GM19023 (cell line): ENCODE results near the gene PAXIP1.

ENCODE experiments used
- ATAC-seq: cut with Tn5 transposase; IDR thresholded peaks from one replicate; pipeline ENCODE4 v1.9.1; 2021; ENCODE audit warnings: mild to moderate bottlenecking, moderate library complexity; ENCODE audit not compliant: unreplicated experiment

Gene PAXIP1

DNA sequence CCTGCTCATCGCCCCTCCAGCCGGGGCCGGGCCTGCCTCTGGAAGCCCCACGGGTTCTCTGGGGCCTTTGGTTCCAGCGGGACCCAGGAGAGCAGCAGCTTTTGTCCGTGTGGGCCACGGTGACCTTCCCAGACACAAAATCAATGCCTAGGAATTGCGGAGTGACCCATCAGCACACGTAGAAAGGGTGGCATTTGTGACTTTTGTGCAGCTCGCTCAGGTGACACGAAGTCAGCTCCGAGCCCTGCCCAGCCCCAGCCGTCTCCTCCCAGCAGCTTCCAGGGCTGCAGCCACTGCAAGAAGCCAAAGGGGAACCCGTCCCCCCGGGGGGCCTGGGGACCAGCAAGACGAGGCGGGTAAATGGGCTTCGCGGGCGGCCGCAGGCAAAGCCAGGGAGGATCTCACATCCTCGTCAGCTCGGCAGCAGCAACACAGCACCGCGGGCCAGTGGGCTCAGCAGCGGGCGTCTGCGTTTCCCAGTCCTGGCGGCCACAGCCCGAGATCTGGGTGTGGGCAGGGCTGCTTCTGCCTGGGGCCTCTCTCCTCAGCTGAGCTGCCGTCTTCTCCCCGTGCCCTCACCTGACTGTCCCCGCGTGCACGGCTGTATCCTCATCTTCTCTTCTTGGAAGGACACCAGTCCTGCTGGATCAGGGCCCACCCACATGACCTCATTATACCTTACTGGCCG lies 88.5 kb downstream of the PAXIP1 start:
- no peak for ATAC-seq

DNA sequence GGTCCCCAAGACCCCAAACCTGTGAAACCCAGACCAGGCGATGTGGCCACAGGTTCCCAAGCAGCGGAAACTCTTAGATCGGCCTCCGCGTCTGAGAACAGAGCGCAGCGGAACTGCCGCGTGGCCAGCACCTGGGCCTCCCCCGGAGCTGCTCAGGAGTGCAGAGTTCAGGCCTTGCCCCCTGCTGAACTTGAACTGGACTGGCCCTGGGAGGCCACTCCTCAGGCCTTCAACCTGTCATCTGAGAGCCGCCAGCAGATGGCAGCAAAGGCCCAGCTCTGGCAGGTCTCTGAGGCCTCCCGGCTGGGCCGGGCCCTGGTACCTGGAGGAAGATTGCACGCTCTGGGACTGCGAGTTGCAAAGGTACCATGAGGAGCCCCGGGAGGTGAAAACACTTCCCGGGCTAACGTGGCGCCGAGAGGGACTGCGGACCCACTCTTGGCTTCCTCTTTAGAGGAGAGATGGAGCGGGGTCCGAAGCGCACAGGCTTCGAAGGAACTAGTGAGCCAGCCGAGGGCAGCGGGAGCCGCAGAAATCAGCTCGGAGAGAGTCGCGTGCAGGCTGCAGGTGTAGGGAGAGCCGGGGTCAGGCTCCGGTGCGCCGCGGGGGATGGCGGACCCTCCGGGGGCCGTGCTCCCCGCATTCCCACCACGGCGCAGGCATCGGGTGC lies 89.2 kb downstream of the PAXIP1 start:
- peak; percentile 98 for ATAC-seq

DNA sequence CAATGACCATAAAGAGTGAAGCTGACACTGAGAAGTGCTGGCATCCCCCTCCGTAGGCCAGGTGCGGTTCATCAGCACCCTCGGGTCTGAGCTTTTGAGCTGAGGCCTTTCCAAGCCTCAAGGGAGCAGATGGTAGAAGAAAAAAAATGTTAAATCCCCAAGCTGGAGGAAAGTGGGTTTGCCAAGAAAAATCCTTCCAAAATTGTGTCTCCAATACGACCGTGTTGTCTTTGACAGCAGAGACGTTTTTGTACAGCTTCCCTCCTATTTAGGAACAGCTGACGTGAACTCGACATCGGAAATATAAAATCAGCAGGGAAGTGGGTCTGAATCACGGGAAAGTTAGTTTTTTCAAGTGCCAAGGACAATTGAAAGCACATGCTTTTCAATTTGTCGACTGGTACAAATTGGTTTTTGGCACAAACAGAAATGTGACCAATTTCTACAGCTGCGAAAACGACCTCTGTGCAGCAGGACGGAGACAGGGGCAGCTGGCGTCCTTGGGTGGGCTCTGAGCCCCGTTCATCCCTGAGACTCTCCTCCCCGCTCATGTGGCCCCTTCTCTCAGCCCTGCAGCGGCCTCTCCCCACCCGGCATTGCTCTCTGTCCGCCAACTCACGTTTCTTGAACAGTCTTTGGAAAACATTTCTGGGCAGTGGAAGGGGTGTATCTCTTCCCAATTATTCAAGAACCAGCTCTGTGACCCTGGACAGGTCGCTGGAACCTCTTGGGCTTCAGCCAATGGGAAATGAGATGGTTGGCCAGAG lies 89.9 kb downstream of the PAXIP1 start:
- no peak for ATAC-seq

DNA sequence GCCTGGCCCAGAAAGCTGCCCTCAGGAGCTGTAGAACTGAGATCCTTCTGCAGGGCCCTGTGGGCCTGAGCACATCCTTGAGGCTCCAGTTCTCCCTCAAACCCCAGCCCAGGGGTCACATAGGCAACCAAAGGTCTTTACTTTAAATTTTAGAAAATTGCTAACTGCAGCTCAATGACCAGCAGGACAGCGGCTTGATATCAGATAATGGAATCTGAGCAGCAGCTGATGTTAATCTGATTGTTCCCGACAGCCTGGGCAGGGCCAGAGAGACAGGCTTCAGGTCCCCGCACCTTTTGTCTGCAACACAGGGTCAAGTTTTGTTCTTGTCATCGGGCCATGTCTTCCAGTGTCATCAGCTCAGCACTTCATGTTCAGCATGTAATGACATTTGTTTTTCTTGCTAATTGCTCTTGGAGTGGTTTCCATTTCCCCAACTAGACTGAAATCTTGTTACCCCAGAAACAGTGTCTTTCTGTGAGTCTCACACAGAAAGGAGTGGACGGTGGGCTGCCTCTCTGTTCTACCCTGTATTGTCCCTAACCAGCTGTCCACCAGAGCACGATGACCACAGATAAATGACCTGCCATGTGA lies 91.0 kb downstream of the PAXIP1 start:
- ATAC-seq: no peak

DNA sequence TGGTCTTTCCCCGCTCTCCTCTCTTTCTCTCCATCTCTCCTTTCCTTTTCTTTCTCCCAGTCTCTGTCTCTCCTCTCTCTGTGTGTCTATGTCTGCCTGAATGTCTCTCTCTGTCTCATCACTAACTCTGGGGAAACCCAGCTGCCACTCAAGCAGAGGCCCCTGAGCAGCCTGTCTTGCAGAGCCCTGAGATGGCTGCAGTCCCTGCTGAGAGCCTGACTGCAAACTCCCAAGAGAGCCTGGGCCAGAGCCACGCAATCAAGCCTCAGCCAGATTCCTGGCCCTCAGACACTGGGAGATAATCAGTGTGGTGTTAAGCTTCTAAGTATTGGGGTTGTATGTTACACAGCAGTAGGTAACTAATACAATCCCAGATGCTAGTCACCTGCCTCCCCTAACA lies 91.5 kb downstream of the PAXIP1 start:
- ATAC-seq: no peak

DNA sequence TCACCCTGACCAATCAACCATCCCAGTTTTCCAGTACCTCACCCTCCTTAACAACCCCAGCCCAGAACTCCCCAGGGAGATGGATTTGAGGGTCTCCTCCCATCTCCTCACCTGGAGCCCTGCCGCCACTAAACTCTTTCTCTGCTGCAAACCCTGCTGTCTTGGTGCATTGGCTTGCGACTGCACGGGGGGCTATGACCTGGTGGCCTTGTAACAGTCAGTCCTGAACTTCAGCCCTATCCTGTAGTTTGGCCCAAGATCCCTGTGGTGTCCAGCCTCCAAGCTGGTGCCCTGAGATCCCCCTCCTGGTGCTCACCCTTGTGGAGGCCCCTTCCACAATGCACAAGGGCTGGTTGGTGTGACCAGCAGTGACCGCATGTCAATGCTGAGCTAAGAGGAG lies 91.9 kb downstream of the PAXIP1 start:
- ATAC-seq: no peak

DNA sequence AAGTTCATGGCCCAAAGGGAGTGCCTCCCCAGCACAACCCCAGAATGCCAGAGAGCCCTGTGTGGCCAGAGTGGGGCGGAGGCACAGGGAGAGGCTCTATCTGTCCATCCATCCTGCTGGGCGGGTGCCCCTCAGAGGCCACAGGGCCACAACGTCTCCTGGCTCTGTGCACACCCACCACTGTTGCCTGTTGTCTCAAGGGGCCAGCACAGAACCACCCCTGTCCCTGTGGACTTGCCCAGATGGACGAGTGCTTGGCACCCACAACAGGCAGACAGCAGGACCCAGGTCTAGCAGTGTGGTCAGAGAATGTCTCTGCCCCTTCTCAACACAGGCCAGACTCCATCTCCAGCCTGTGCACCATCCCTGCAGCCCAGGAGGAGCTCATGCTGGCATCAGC lies 92.8 kb downstream of the PAXIP1 start:
- ATAC-seq: no peak

DNA sequence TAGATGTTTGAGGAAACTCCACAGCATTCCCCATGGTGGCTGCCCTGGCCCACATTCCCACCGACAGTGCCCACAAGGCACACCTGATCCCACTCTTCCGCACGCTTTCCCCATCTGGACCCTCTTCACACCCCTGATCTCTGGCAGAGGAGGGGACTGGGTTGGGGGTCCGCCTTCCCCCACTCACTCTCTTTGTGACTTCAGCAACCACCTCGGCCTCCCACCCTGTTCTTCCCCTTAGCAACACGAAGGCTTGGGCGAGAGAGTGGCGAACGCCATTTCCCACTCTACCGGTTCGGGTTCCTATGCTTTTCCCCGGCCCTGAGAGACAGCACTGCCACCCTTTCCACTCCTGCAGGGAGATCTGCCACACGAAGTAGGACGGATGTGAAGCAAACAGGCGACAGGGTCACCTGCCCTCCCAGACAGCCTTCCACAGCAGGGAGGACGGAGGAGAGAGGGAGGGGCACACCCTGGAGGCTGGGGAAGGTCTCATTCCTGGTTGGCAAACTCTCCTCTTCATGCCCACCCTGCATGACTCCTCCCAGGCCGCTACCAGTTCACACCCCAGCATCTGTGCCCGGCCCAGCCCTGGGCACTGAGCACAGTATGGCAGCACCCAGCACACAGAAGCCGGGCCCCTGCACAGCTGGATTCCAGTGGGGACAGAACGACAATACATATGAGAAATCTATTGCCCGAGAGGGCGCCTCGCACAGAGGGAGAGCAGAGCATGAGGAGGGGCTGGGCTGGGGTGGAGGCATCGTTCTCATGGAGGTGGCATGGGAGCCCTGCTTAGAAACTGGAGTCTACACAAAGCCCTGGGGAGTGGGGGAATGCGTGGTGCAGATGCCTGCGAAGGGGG lies 93.5 kb downstream of the PAXIP1 start:
- ATAC-seq: no peak

DNA sequence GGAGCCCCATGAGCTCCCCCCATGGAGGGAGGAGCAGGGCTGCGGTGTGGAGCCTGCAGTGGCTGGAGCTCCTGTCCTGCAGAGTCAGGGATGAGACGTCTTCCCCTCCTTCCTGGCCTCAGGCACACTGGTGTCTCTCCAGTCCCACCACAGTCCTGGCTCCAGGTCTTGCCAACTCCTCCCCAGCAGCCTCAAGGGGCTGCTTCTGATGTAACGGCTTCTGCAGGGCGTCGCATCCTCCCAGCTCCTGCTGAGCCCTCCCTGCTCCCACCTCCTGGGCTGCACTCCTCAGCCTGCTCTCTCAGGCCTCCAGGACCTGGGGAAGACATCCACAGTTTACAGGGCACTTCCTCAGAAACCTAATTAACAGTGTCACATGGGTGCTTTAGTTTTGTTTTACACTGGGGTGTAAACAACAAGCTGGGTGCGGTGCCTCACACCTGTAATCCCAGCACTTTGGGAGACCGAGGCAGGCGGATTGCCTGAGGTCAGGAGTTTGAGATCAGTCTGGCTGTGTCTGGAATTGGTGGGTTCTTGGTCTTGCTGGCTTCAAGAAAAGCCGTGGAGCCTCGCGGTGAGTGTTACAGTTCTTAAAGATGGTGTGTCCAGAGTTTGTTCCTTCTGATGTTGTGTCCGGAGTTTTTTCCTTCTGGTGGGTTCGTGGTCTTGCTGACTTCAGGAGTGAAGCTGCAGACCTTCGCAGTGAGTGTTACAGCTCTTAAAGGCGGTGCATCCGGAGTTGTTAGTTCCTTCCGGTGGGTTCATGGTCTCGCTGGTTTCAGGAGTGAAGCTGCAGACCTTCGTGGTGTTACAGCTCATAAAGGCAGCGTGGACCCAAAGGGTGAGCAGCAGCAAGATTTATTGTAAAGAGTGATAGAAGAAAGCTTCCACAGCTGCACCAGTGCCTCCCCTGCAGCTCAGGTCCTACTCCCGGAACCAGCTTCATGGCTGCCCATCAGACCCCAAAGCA lies 95.0 kb downstream of the PAXIP1 start:
- ATAC-seq: no peak

DNA sequence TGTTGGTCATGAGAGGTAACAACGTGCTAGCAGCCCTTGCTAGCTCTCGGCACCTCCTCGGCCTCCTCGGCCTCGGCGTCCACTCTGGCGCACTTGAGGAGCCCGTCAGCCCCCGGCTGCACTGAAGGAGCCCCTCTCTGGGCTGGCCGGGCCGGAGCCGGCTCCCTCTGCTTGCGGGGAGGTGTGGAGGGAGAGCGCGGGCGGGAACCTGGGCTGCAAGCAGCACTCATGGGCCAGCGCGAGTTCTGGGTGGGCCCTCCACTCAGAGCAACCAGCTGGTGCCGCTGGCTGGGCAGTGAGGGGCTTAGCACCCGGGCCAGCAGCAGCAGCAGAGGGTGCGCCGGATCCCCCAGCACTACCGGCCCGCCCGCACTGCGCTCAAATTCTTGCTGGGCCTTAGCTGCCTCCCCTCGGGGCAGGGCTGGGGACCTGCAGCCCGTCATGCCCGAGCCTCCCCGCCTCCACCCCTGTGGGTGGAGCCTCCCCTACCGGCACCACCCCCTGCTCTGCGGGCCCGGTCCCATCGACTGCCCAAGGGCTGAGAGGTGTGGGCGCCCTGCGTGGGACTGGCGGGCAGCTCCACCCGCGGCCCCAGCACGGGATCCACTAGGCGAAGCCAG lies 96.1 kb downstream of the PAXIP1 start:
- no peak for ATAC-seq

DNA sequence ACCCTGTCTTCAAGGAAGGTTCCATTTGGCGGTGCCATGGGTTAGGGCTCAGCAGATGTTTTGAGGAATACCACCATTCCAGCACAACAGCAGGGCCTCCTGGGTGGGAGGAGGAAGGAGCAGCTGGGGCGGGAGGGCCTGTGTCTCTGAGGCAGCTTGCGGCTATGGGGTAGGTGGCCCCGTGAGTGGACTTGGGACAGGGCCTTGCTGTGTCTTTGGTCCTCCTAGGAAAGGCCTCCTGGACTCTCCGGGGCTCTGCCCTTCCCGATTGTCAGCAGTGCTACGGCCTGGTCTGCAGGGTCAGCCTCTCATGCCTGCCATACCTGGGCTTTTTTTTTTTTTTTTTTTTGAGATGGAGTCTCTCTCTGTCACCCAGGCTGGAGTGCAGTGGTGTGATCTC lies 96.7 kb downstream of the PAXIP1 start:
- ATAC-seq: no peak

DNA sequence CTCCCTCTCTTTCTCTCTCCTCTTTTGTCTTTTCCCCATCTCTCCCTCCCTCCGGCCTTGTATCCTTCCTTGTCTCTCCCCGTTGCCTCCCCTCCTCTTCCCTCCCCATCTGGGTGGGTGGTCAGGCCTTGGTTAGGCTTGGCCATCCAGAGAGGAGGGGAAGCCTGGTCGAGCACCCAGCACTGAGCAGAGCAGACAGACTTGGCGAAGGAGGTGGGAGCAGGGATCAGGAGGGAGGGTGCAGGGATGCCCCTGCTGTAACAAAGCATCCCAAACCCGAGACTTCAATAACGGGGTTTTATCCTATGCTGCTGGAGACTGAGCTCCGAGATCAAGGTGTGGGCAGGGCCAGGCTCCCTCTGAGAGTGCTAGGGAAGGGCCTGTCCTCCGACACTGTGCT lies 97.3 kb downstream of the PAXIP1 start:
- ATAC-seq: no peak

DNA sequence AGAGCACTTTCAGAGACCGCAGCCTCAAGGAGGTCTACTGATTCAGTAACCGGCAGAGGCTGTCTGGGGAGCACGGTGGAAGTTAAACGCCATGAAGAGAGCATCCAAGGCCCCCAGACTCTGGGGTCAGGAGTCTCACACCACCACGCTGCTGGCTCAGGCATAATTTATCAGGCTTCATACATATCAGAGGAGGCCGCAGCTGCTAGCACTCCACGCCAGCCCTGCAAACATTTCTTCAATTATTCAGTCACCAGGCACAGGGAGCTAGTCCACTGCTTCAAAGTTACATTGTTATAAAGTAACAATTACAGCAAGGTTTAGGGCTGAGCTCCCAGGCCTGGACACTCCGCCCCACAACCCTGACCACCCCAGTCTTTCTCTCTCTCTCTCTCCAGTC lies 97.8 kb downstream of the PAXIP1 start:
- no peak for ATAC-seq

DNA sequence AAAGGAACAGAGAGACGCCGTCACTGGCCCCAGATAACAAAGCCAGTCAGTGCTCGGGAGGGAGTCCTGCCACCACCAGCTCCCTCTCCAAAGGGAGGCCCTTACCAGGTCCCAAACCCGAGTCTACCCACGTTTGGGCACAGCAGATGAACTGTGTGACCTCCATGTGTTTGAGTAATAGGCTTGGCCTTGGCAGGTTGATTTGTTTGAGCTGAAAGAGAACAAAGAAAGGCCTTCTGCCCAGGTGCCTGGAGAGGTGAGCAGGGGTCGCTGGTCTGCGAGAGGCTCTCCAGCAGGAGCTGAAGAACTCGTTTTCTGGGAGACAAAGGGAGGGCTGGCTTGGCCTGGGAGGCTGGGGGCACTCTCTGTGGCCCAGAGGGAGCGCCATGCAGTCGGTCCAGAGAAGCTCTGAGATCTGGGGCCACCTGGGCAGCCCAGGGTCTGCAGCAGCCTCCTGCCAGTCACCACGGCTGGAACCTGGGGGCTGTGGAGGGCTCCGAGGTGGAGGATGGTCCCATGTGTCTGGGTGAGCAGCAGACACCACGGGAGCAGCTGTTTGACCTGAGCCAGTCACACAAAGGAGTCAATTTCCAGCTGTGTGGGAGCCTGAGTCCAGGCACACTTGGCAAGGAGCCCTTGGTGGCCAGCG lies 99.7 kb downstream of the PAXIP1 start:
- ATAC-seq: no peak

DNA sequence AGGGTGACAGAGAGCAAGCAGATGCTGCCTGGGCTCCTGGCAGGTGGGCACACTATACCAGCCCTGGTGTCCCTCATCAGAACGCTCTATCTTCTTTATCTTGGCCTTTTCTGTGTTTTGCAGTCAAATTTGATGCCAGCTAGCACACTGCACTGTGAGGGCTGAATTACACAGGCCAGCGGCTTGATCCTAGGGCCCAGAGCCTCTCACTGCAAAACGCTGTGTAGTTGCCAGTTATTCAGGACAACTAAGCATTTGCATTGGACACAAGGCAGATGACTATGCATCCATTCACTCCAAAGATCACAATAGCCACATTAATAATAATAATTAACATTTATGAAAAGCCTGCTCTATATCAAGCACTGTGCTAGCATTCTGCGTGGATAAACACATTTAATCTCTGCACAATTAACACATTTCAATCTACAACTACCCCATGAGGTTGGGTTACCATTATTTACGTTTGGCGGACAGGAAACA lies 100.3 kb downstream of the PAXIP1 start:
- no peak for ATAC-seq

DNA sequence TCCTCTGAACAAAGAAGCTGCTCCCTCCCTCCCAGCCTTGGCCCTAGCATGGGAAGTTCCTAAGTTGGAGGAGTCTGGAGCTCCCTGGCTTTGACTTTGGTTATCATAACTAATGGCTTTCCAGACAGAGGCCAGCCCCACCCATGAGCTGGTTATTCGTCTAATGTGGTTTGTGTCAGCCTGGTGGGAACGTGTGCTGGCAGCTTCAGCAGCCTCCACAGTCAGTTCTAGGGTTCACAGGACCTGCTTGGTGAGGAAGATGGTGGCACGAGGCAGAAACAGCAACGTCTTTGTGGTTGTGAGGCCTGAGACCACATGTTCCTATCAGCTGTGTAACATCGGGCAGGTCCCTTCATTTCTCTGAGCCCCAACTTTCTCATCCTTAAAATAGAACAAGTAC lies 103.1 kb downstream of the PAXIP1 start:
- no peak for ATAC-seq

DNA sequence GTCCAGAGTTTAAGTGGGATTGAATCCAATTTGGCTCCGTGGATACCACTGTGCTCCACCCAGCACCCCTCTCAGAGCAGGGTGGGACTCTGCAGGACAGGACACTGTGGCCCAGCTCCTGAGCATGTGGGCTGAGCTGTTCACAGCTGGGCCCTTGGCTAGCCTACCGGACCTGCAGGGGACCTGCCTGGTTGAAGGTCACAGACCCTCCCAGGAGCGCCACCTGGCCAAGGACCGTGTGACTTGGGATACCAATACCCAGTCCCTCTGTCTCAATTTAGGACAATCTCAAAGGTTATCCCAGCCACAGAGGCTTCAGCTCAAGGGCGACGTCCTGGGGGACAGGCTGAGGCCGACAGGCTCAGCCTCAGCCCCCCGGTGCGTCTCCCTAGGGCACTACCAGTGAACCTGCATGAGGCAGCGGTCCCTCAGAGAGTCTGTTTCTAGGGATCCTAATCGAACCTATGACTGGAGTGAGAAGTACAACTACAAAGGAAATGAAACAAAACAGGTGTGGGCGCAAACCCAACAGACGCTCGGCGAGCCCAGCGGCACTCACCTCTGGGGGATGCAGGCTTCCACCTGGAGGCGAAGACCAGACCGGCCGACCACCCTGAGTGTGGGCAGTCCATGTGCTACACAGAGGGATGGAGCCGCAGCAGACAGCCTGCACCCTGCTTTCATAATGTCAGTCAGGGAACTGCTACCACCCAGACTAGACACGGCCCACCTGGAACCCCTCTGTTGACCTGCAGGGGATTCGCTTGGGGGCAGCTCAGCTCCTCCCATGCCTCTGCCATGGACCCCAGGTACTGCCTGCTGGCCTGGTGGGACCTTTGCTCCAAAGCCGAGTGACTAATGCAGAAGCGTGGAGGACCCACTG lies 103.7 kb downstream of the PAXIP1 start:
- no peak for ATAC-seq

DNA sequence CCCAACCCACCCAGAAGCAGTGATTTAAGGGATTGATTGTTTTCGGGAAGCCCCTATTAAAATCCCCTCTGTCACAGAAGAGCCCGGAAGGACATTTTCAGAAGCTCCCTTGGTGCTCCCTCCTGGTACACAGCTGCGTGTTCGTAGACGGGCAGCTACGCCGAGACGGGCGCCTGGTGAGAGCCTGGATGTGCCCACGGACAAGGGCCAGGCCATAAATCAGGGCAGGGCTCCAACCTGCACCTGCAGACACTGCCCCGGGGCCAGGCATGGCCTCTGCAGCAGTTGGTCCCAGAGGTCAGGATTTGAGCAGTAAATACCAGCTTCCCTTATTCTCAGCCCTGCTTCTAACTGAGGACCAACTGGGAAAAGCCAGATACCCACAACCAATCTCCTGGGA lies 106.8 kb downstream of the PAXIP1 start:
- no peak for ATAC-seq
